ENCODE data around the gene HIF1A.
"Not testable (repeated sequence)": the region's sequence is repeated elsewhere in the genome, so short reads cannot be mapped to it uniquely, and the experiment has no call there.

HIF1A gene

DNA sequence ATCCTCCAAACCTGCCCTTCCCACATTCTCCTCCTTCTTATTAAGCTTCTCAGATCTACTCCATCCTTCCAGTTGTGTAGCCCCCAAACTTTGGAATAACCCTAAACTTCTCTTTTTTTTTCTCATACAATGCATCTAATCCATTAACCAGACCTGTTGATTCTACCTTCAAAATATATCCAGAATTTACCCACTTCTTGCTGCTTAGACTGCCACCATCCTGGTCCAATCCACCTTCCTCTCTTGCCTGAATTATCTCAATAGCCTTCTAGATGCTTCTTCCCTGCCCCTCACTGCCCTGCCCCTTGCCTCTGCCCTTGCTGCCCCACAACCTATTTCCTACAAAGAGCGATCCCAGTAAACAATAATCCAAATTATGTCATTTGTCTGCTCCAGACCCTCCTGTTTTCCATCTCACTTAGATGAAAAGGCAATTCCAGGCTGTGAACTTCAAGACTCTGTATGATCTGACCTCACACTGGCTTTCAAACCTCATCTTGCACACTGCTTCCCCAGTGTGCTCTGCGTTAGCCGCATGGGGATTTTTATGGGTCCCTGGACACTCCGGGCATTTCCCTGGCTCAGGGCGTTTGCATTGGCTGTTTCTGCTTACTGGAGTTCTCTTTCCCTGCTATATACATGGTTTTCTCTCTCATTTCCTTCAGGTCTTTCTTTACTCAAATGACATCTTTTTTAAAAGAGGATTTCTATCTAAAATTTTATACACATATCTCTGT, 42.6 kb upstream of the HIF1A start:
- TF ChIP-seq, protein P1, sequence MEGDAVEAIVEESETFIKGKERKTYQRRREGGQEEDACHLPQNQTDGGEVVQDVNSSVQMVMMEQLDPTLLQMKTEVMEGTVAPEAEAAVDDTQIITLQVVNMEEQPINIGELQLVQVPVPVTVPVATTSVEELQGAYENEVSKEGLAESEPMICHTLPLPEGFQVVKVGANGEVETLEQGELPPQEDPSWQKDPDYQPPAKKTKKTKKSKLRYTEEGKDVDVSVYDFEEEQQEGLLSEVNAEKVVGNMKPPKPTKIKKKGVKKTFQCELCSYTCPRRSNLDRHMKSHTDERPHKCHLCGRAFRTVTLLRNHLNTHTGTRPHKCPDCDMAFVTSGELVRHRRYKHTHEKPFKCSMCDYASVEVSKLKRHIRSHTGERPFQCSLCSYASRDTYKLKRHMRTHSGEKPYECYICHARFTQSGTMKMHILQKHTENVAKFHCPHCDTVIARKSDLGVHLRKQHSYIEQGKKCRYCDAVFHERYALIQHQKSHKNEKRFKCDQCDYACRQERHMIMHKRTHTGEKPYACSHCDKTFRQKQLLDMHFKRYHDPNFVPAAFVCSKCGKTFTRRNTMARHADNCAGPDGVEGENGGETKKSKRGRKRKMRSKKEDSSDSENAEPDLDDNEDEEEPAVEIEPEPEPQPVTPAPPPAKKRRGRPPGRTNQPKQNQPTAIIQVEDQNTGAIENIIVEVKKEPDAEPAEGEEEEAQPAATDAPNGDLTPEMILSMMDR (IDR thresholded peaks at IDR 0.05; ENCODE audit: insufficient read depth, low read depth, low read length, missing control alignments), result no peak
- no peak for DNase-seq (ENCODE audit: low read depth)

DNA sequence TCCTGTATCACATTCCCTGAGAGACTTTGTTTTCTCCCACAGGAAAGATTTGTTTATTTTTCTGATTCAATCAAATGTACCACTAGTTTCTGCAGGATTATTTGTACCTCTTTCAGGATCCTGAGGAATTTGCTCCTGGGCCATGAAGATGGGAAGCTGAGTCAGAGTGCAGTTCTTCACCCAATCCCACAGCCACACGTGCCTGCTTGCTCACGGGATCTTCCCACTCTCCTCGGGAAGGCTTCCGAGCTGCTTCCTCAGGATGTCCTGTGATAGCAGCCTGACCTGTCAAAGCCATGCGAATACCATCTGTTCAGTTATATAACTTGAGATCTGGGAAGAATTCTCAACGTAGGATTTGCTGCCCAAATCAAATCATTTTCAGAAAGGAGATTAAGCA, 41.8 kb upstream of the HIF1A start:
- TF ChIP-seq, protein P1 (IDR thresholded peaks at IDR 0.05; ENCODE audit: insufficient read depth, low read depth, low read length, missing control alignments), result no peak
- no peak for DNase-seq (ENCODE audit: low read depth)

More for the DNA sequence above, 42.6 kb upstream of the HIF1A start:
- no peak overlapping the region for H3K4me3 ChIP-seq (ENCODE audit: low read depth, low read length)

DNA sequence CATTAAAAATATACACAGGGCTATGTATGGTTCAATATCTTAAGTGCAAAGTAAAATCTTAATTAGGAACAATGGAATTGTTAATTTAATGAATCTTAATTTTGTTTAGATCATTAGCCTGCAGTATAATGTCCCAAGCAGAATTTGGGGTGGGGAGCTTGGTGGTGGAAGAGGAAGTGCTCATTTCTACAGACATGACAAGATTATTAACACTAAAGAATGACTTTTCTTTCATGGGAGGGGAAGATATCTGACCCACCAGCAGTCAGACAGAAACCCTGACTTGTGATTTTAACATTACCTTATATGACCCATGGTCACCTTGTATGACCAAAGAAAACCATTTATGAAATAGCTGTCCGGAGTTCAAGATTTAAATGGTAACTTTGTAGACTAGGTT, 41.3 kb upstream of the HIF1A start:
- TF ChIP-seq, protein P1 (IDR thresholded peaks at IDR 0.05; ENCODE audit: insufficient read depth, low read depth, low read length, missing control alignments), result no peak
- no peak for DNase-seq (ENCODE audit: low read depth)
- no peak overlapping the region for H3K4me3 ChIP-seq (ENCODE audit: low read depth, low read length)

More for the DNA sequence above, 41.8 kb upstream of the HIF1A start:
- no peak overlapping the region for H3K4me3 ChIP-seq (ENCODE audit: low read depth, low read length)

DNA sequence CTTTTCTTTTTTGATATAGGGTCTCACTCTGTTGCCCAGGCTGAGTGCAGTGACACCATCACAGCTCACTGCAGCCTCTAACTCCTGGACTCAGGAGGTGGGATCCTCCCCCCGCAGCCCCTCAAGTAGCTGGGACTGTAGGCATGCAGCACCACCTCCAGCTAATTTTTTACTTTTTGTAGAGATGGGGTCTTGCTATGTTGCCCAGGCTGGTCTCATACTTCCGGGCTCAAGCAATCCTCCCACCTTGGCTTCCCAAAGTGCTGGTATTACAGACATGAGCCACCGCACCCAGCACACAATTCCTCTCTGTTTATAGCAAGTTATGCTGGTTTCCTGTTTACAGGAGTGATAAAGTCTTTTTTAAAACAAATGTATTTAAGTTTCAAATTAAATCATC, 39.5 kb upstream of the HIF1A start:
- TF ChIP-seq, protein P1 (IDR thresholded peaks at IDR 0.05; ENCODE audit: insufficient read depth, low read depth, low read length, missing control alignments), result no peak
- H3K4me3 ChIP-seq (ENCODE audit: low read depth, low read length), result no peak overlapping the region
- no peak for DNase-seq (ENCODE audit: low read depth)

DNA sequence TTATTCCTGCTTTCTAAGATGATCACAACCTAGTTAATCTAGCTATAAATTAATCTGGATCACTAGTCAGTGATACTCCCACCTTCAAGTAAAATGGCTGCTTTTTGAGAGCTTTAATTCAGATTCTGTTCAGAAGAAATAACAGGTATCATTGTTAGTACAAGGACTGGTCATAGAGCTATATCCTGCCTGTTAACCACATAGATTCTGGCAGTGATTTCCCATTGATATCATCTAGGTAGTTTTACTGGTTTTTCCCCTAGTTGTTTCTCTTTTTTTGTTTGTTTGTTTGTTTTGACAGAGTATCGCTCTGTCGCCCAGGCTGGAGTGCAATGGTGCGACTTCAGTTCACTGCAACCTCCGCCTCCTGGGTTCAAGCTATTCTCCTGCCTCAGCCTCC, 39.0 kb upstream of the HIF1A start:
- no peak overlapping the region for H3K4me3 ChIP-seq (ENCODE audit: low read depth, low read length)
- TF ChIP-seq, protein P1 (IDR thresholded peaks at IDR 0.05; ENCODE audit: insufficient read depth, low read depth, low read length, missing control alignments), result no peak
- DNase-seq (ENCODE audit: low read depth), result no peak

DNA sequence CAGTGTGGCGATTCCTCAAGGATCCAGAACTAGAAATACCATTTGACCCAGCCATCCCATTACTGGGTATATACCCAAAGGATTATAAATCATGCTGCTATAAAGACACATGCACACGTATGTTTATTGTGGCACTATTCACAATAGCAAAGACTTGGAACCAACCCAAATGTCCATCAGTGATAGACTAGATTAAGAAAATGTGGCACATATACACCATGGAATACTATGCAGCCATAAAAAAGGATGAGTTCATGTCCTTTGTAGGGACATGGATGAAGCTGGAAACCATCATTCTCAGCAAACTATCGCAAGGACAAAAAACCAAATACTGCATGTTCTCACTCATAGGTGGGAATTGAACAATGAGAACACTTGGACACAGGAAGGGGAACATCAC, 37.2 kb upstream of the HIF1A start:
- DNase-seq (ENCODE audit: low read depth); H3K4me3 ChIP-seq (ENCODE audit: low read depth, low read length): not testable (repeated sequence)

DNA sequence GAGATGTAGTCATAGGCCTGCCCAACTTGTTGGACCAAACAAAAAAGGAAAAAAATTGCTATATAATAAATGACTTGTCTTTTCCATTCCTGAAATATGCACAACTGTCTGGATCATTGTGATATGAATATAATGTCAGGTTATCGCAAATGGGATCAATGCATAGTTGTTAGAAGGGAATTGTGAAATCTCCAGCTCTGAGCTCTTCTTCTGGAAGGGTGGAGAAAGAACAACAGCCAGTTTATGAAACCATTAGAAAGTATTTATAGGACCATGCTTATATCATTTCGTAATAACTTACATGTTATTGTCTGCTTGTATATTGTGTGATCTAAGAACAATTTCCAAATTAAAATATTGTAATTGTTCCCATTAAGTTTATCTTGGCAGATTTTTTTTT, 35.7 kb upstream of the HIF1A start:
- DNase-seq (ENCODE audit: low read depth), result no peak
- TF ChIP-seq, protein P1 (IDR thresholded peaks at IDR 0.05; ENCODE audit: insufficient read depth, low read depth, low read length, missing control alignments), result no peak
- no peak overlapping the region for H3K4me3 ChIP-seq (ENCODE audit: low read depth, low read length)

Measured in GM12865 (cell line).